Mesangial cell (primary cell): Measurements from ENCODE around the gene ZNF597. TPM values are rescaled to one million over a fixed set of nuclear protein-coding genes. Genes with fewer than 3 reads are reported as not detected.

ENCODE experiments used
- total RNA-seq: library from RNA; depleted of rRNA; stranded (reverse); fragments of >200 nt; gene quantifications from 2 replicates; pipeline ENCODE4 v1.2.3, GENCODE V29; 2015

ZNF597 gene
- total RNA-seq: 1.1 and 1.4 TPM in 2 replicates

GRCh38 chr16:3443108-3444031 is at the start of gene ZNF597, which contains the start of gene NAA60:
TSS of gene ZNF597 (minus strand) at chr16:3443504. CDS start at chr16:3443153, 351 bp downstream.
TSS of gene NAA60 (plus strand) at chr16:3443680. CDS start at chr16:3476228, 32,548 bp downstream.

GRCh38 chr16:3400779-3401688 is 42.3 kb downstream of the ZNF597 start, which contains the start of the genes ZNF174 and ZSCAN32:
TSS of gene ZNF174 (plus strand) at chr16:3401215. CDS start at chr16:3402005, 790 bp downstream.
TSS of gene ZSCAN32 (minus strand) at chr16:3401004. CDS start at chr16:3397557, 3,447 bp downstream.

Other genes with a start within 250 kb of the ZNF597 start
- 4.6 and 4.9 TPM in 2 replicates for gene ZNF200, start 208.3 kb downstream of the ZNF597 start, total RNA-seq
- gene MEFV, start 186.9 kb downstream of the ZNF597 start, total RNA-seq: not detected in 2 replicates
- gene ZNF263, start 160.0 kb downstream of the ZNF597 start, total RNA-seq: 19.9 and 29.3 TPM in 2 replicates
- 1.4 and 1.8 TPM in 2 replicates for gene TIGD7, start 138.1 kb downstream of the ZNF597 start, total RNA-seq
- gene ZNF75A, start 138.0 kb downstream of the ZNF597 start, total RNA-seq: 9.0 and 11.2 TPM in 2 replicates
- not detected in 2 replicates for gene OR2C1, start 87.6 kb downstream of the ZNF597 start, total RNA-seq
- 7.8 and 10.6 TPM in 2 replicates for gene ZSCAN32, start 42.5 kb downstream of the ZNF597 start, total RNA-seq
- 8.5 and 15.6 TPM in 2 replicates for gene ZNF174, start 42.3 kb downstream of the ZNF597 start, total RNA-seq
- gene NAA60, start 176 bp upstream of the ZNF597 start, total RNA-seq: 32.3 and 35.2 TPM in 2 replicates
- gene C16orf90, start 52.0 kb upstream of the ZNF597 start, total RNA-seq: not detected in 2 replicates
- 6.7 and 11.9 TPM in 2 replicates for gene CLUAP1, start 57.5 kb upstream of the ZNF597 start, total RNA-seq
- gene NLRC3, start 133.9 kb upstream of the ZNF597 start, total RNA-seq: not detected in 2 replicates
- gene SLX4, start 168.1 kb upstream of the ZNF597 start, total RNA-seq: 4.2 and 7.5 TPM in 2 replicates
- gene DNASE1, start 211.2 kb upstream of the ZNF597 start, total RNA-seq: 10.6 and 17.7 TPM in 2 replicates